NK-92 (cell line): ENCODE results near the gene FKBP1B.
"Not testable (repeated sequence)": the region's sequence is repeated elsewhere in the genome, so short reads cannot be mapped to it uniquely, and the experiment has no call there.

Source experiments
- DNase-seq: peaks from one replicate; lab custom pipeline; 2025; ENCODE audit not compliant: unreplicated experiment; lab: John Stamatoyannopoulos, UW

The FKBP1B gene

GRCh38 chr2:24100732-24101131, 51.2 kb downstream of the FKBP1B start:
- not testable (repeated sequence) for DNase-seq

DNA sequence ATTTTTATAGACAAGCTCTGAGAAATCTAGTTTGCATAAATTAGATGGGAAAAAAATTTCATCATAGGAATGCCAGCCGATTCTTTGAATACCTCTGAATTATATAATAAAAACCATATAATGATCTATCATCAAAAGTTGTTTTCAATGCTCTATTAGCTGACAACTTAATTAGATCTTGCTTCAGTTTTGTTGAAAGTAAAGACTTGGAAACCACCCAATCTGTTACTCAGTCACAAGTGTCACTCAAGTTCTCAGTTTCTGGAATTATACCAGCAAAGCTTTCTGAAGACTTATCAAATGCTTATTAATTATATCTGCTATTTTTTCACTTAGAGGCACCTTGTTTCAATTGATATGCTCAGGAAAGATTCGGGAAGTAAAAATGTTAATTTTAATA, 52.5 kb downstream of the FKBP1B start:
- no peak for DNase-seq

GRCh38 chr2:24102677-24103076, 53.1 kb downstream of the FKBP1B start:
- no peak for DNase-seq

DNA sequence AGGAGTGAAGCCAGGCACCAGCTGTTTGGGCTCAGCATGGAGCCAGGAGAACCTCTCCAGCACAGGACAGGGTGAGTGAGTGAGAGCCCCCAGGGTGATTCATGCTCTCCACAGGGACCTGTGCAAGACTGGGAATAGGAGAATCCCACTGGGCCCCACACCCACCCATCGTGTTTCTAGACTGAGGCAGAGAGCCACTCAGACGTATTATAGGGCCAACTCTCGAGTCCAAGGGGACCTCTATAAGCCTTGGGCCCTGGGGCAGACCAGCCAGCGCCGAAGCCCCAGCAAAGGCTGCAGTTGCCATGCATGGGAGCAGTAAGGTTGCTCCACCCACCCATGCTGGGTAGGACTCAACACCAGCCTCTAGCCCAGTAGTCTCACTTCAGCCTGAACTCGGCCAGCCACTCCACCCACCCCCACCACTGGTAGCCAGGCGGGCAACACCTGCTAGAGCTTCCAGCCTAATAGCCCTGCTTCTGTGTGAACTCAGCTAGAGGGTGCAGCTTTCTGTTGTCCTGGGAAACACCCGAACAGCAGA, 54.6 kb downstream of the FKBP1B start:
- DNase-seq, result no peak

GRCh38 chr2:24104906-24105305, 55.4 kb downstream of the FKBP1B start:
- no peak for DNase-seq

DNA sequence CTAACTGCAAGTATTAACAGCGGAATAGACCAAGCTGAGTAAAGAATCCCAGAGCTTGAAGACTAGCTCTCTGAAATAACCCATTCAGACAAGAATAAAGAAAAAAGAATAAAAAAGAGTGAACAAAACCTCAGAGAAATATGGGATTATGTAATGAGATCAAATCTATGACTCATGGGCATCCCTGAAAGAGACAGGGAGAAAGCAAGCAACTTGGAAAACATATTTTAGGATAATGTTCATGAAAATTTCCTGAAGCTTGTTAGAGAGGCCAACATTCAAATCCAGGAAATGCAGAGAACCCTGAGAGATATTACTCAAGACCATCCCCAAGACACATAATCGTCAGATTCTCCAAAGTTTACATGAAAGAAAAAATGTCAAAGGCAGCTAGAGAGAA, 56.3 kb downstream of the FKBP1B start:
- no peak for DNase-seq

DNA sequence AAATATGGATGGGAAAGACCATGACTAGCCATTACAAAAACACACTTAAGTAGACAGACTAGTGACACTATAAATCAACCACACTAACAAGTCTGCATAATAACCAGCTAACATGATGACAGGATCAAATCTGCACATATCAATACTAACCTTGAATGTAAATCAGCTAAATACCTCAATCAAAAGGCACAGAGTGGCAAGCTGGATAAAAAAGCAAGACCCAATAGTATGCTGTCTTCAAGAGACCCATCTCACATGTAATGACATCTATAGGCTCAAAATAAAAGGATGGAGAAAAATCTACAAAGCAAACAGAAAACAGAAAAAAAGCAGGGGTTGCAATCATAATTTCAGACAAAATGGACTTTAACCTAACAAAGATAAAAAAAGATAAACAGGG, 57.2 kb downstream of the FKBP1B start:
- no peak for DNase-seq

DNA sequence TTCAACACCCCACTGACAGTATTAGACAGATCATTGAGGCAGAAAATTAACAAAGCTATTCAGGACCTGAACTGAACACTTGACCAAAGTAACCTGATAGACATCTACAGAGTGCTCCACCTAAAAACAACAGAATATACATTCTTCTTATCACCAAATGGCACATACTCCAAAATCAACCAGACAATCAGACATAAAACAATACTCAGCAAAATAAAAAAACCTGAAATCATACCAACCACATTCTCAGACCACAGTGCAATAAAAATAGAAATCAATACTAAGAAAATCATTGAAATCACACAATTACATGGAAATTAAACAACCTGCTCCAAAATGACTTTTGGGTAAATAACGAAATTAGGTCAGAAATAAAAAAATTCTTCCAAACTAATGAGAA, 57.8 kb downstream of the FKBP1B start:
- no peak for DNase-seq

DNA sequence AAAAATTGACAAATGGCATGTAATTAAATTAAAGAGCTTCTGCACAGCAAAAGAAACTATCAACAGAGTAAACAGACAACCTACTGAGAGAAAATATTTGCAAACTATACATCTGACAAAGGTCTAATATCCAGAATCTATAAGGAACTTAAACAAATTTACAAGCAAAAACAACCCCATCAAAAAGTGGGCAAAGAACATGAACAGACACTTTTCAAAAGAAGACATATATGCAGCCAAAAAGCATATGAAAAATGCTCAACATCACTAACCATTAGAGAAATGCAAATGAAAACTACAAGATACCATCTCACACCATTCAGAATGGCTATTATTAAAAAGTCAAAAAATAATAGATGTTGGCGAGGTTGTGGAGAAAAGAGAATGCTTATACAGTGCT, 59.9 kb downstream of the FKBP1B start:
- not testable (repeated sequence) for DNase-seq

GRCh38 chr2:24110660-24111303, 61.2 kb downstream of the FKBP1B start:
- DNase-seq, result no peak

- no peak for DNase-seq
These were observed 61.9 kb downstream of the FKBP1B start for GRCh38 chr2:24111407-24111901.
